DMS 273 (cell line): ENCODE results near the gene NACA2.
"Not testable (repeated sequence)": the region's sequence is repeated elsewhere in the genome, so short reads cannot be mapped to it uniquely, and the experiment has no call there.

ENCODE experiments used
- DNase-seq: peaks from one replicate; lab custom pipeline; 2025; ENCODE audit not compliant: unreplicated experiment; lab: John Stamatoyannopoulos, UW

The NACA2 gene

GRCh38 chr17:61552560-61552959 lies 38.5 kb downstream of the NACA2 start:
- DNase-seq: not testable (repeated sequence)

- peak; percentile 63 for DNase-seq
These were observed 39.7 kb downstream of the NACA2 start for GRCh38 chr17:61551255-61551742.

- DNase-seq: no peak
These were observed 43.9 kb downstream of the NACA2 start for GRCh38 chr17:61547113-61547512.

GRCh38 chr17:61545335-61545938 lies 45.6 kb downstream of the NACA2 start:
- DNase-seq: no peak

- no peak for DNase-seq
These were observed 47.1 kb downstream of the NACA2 start for GRCh38 chr17:61543786-61544415.

GRCh38 chr17:61542027-61542426 lies 49.0 kb downstream of the NACA2 start:
- no peak for DNase-seq

GRCh38 chr17:61540874-61541273 lies 50.1 kb downstream of the NACA2 start:
- DNase-seq: no peak
